ENCODE results near the gene FAM50B.
"Not testable (repeated sequence)": the region's sequence is repeated elsewhere in the genome, so short reads cannot be mapped to it uniquely, and the experiment has no call there.

FAM50B gene

GRCh38 chr6:3849681-3850450 is 693 bp downstream of the FAM50B start:
- peak in 2 of 14 donors; percentile 25 to 48 for DNase-seq

GRCh38 chr6:3850451-3851203 is 1.5 kb downstream of the FAM50B start:
- no peak for DNase-seq

GRCh38 chr6:3851839-3852238 is 2.7 kb downstream of the FAM50B start:
- DNase-seq: no peak

GRCh38 chr6:3852391-3852790 is 3.2 kb downstream of the FAM50B start:
- DNase-seq: no peak

- DNase-seq: no peak
Measured at GRCh38 chr6:3855866-3856265, 6.7 kb downstream of the FAM50B start.

GRCh38 chr6:3856576-3856975 is 7.4 kb downstream of the FAM50B start:
- DNase-seq: no peak

- DNase-seq: no peak
Measured at GRCh38 chr6:3857468-3858456, 8.6 kb downstream of the FAM50B start.

GRCh38 chr6:3859878-3860552 is 10.8 kb downstream of the FAM50B start:
- DNase-seq: no peak

GRCh38 chr6:3861424-3861823 is 12.3 kb downstream of the FAM50B start:
- no peak for DNase-seq

- DNase-seq: no peak
Measured at GRCh38 chr6:3862038-3862437, 12.9 kb downstream of the FAM50B start.

- not testable (repeated sequence) for DNase-seq
Measured at GRCh38 chr6:3863322-3863721, 14.1 kb downstream of the FAM50B start.

GRCh38 chr6:3865463-3865862 is 16.3 kb downstream of the FAM50B start:
- DNase-seq: no peak

- no peak for DNase-seq
Measured at GRCh38 chr6:3867641-3868502, 18.7 kb downstream of the FAM50B start.

GRCh38 chr6:3868544-3868943 is 19.4 kb downstream of the FAM50B start:
- peak in 4 of 14 donors; percentile 13 to 46 (median 22) for DNase-seq

GRCh38 chr6:3869284-3869631 is 20.1 kb downstream of the FAM50B start:
- DNase-seq: no peak

- DNase-seq: no peak
Measured at GRCh38 chr6:3869632-3870527, 20.7 kb downstream of the FAM50B start.

GRCh38 chr6:3870528-3870925 is 21.4 kb downstream of the FAM50B start:
- DNase-seq: no peak

- DNase-seq: no peak
Measured at GRCh38 chr6:3871515-3871914, 22.3 kb downstream of the FAM50B start.

- no peak for DNase-seq
Measured at GRCh38 chr6:3871939-3872338, 22.8 kb downstream of the FAM50B start.

- no peak for DNase-seq
Measured at GRCh38 chr6:3872370-3872854, 23.2 kb downstream of the FAM50B start.

All from C1 segment of cervical spinal cord (tissue), 14 donors.